Epithelial cell of esophagus (primary cell): ENCODE data around the gene FAM3C.
A peak's percentile ranks its signal among the peaks of the same experiment; 100 is the strongest.

Source experiments
- DNase-seq: peaks from one replicate; pipeline ENCODE4 v3.0.0; 2010; ENCODE audit warnings: low read depth
- H3K4me3 ChIP-seq: 2 replicates; pipeline ENCODE4 v1.5.1; 2011; ENCODE audit warnings: mild to moderate bottlenecking, low read length, control low read depth
- TF ChIP-seq, protein P1 (sequence below): IDR thresholded peaks from 2 replicates; pipeline ENCODE4 v1.5.1; 2011; ENCODE audit warnings: low read depth, mild to moderate bottlenecking, low read length, control low read depth, inconsistent platforms; ENCODE audit not compliant: insufficient read depth; ENCODE audit errors: missing control alignments

FAM3C gene

GRCh38 chr7:121344093-121344492 is 52.0 kb downstream of the FAM3C start:
- TF ChIP-seq, protein P1, sequence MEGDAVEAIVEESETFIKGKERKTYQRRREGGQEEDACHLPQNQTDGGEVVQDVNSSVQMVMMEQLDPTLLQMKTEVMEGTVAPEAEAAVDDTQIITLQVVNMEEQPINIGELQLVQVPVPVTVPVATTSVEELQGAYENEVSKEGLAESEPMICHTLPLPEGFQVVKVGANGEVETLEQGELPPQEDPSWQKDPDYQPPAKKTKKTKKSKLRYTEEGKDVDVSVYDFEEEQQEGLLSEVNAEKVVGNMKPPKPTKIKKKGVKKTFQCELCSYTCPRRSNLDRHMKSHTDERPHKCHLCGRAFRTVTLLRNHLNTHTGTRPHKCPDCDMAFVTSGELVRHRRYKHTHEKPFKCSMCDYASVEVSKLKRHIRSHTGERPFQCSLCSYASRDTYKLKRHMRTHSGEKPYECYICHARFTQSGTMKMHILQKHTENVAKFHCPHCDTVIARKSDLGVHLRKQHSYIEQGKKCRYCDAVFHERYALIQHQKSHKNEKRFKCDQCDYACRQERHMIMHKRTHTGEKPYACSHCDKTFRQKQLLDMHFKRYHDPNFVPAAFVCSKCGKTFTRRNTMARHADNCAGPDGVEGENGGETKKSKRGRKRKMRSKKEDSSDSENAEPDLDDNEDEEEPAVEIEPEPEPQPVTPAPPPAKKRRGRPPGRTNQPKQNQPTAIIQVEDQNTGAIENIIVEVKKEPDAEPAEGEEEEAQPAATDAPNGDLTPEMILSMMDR = no peak
- no peak for DNase-seq
- no peak overlapping the region for H3K4me3 ChIP-seq

DNA sequence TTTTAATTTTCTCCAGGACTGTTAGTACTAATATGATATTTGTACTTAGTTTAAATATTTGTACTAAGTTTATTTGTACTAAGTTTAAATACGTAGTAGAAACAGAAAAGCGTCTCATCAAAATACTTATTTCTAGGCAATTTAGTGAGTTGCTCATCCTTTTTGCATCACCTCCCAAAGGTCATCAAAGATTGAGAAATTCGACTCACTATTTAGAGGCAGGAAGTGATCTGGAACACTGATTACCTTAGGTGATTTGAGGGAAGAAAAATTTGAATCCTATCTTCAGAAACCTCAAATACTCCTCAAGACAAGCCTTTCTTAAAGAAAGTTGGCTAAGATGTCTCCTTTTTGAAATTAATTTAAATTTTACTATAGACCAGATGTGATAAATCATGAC is 52.8 kb downstream of the FAM3C start:
- TF ChIP-seq, protein P1 = no peak
- H3K4me3 ChIP-seq = no peak overlapping the region
- DNase-seq = no peak

DNA sequence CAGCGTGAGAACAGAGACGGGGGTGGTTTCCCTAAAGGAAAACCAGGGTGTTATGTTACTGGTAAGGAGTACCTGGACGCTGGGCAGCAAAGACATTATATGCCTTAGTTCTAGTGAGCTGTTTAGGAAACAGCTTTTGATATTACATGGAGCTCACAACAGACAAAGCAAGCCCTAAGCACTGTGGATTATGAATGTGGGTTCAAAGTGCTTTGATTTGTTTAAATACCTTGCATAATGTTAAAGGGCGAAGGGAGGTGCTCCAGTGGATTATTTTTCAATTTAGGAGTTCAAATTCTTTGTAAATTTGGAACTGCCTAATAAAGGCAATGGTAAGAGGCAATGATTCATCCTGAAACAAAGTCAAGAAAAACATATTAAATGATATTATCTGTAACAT is 53.5 kb downstream of the FAM3C start:
- TF ChIP-seq, protein P1 = no peak
- no peak overlapping the region for H3K4me3 ChIP-seq
- DNase-seq = no peak

GRCh38 chr7:121341933-121342332 is 54.2 kb downstream of the FAM3C start:
- H3K4me3 ChIP-seq = no peak overlapping the region
- DNase-seq = no peak
- TF ChIP-seq, protein P1 = no peak

GRCh38 chr7:121339082-121339481 is 57.0 kb downstream of the FAM3C start:
- DNase-seq = no peak
- no peak overlapping the region for H3K4me3 ChIP-seq
- TF ChIP-seq, protein P1 = no peak

- DNase-seq = peak; percentile 50
- no peak overlapping the region for H3K4me3 ChIP-seq
- TF ChIP-seq, protein P1 = peak; percentile 55
Measured at GRCh38 chr7:121337398-121337797, 58.7 kb downstream of the FAM3C start.

- H3K4me3 ChIP-seq = no peak overlapping the region
- TF ChIP-seq, protein P1 = no peak
- DNase-seq = no peak
Measured at GRCh38 chr7:121336579-121336978, 59.5 kb downstream of the FAM3C start.
